ENCODE measurements around the gene RHEX.

Gene RHEX

GRCh38 chr1:206066479-206067171 lies 13.7 kb downstream of the RHEX start:
- no peak for DNase-seq (ENCODE audit: extremely low read depth, insufficient read length)
- Histone ChIP-seq H3K4me3 (replicated peaks; ENCODE audit: low read depth, low read length) (no peak overlapping the region), H3K36me3 (ENCODE audit: control insufficient read depth, insufficient read depth, low read length) (peaks cover 7% of the 10 kb centered on the region), H3K27me3 (replicated peaks; ENCODE audit: control insufficient read depth, insufficient read depth, low read length) (no peaks in the 10 kb centered on the region)
- TF ChIP-seq, protein P1, sequence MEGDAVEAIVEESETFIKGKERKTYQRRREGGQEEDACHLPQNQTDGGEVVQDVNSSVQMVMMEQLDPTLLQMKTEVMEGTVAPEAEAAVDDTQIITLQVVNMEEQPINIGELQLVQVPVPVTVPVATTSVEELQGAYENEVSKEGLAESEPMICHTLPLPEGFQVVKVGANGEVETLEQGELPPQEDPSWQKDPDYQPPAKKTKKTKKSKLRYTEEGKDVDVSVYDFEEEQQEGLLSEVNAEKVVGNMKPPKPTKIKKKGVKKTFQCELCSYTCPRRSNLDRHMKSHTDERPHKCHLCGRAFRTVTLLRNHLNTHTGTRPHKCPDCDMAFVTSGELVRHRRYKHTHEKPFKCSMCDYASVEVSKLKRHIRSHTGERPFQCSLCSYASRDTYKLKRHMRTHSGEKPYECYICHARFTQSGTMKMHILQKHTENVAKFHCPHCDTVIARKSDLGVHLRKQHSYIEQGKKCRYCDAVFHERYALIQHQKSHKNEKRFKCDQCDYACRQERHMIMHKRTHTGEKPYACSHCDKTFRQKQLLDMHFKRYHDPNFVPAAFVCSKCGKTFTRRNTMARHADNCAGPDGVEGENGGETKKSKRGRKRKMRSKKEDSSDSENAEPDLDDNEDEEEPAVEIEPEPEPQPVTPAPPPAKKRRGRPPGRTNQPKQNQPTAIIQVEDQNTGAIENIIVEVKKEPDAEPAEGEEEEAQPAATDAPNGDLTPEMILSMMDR (IDR thresholded peaks at IDR 0.05; ENCODE audit: insufficient read depth, low read length, poor library complexity, severe bottlenecking): no peak

DNA sequence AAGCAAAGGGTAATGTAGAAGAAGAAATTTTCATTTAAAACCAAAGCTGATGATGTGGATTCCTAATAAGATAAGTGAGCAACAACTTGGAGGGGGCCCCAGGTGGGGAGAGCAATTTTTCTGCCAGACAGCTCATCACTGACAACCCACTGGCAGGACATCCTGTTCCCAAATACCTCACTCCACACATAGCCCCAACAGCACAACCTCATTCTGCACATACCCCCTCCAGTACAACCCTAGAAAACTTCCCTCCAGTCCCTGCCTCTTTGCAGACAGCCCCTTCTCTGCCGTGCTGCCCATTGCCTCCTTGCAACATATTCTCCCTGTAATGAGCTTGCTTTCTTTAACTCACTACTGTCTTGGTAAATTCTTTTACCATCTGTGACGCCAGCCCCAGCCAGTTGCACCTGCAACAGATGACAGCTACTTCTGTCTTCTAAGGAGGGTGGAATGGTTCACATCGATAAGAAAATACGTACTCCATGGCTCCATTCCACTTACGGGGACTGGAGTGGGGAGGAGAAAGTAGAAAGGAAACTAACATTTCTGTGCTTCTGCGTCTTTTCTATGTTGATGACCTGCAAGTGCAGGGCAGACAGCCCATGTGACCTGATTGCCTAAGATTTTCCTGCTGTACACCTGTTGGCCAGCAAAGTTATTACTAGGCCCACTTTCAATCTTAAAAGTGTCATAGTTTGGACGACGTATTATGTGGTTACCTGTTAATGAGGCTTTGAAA lies 14.7 kb downstream of the RHEX start:
- Histone ChIP-seq H3K27me3 (replicated peaks; ENCODE audit: control insufficient read depth, insufficient read depth, low read length) (no peaks in the 10 kb centered on the region), H3K36me3 (ENCODE audit: control insufficient read depth, insufficient read depth, low read length) (peaks cover 5% of the 10 kb centered on the region), H3K4me3 (replicated peaks; ENCODE audit: low read depth, low read length) (no peak overlapping the region)
- TF ChIP-seq, protein P1 (IDR thresholded peaks at IDR 0.05; ENCODE audit: insufficient read depth, low read length, poor library complexity, severe bottlenecking): no peak
- DNase-seq (ENCODE audit: extremely low read depth, insufficient read length): no peak

DNA sequence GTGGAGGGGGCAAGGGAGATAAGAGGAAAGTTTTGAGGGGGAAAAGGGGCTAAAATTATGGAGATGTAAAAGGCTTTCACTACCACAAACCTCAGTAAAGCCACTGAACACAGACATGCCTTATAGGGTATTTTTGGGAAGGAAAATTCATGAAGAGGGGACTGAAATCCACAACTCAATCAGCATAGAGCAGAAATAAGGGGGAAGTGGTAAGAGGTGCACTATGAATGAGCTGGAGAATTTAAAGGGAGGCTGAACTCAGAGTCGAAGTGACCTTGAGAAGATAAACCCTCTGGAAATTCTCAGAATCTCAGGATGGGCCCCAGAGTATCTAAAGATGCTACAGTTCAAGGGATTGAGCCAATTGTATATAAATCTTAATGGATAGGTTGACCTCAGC lies 15.3 kb downstream of the RHEX start:
- DNase-seq (ENCODE audit: extremely low read depth, insufficient read length): no peak
- TF ChIP-seq, protein P1 (IDR thresholded peaks at IDR 0.05; ENCODE audit: insufficient read depth, low read length, poor library complexity, severe bottlenecking): no peak
- peaks cover 3% of the 10 kb centered on the region for H3K36me3 ChIP-seq (ENCODE audit: control insufficient read depth, insufficient read depth, low read length)
- H3K27me3 ChIP-seq (replicated peaks; ENCODE audit: control insufficient read depth, insufficient read depth, low read length): no peaks in the 10 kb centered on the region
- H3K4me3 ChIP-seq (replicated peaks; ENCODE audit: low read depth, low read length): no peak overlapping the region

GRCh38 chr1:206070627-206071304 lies 17.8 kb downstream of the RHEX start:
- Histone ChIP-seq H3K4me3 (replicated peaks; ENCODE audit: low read depth, low read length) (no peak overlapping the region), H3K36me3 (ENCODE audit: control insufficient read depth, insufficient read depth, low read length) (peaks cover 3% of the 10 kb centered on the region), H3K27me3 (replicated peaks; ENCODE audit: control insufficient read depth, insufficient read depth, low read length) (no peaks in the 10 kb centered on the region)
- no peak for DNase-seq (ENCODE audit: extremely low read depth, insufficient read length)
- TF ChIP-seq, protein P1 (IDR thresholded peaks at IDR 0.05; ENCODE audit: insufficient read depth, low read length, poor library complexity, severe bottlenecking): no peak

DNA sequence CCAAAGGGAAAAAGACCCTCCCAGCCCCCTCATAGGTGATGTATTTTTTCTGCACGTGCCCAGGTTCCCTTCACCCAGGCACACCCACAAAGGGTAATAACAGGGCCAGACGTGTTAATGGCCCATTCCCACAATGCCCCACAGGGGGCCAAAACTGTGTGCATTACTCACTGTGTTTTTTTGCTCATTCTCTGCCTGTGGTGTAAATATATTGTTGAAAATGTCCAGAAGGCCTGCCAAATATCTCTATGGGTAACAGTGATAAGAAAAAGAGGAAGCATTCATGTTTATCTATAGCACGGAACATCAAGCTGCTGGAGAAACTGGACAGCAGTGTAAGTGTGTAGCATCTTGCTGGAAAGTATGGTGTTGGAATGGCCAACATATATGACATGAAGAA lies 21.9 kb downstream of the RHEX start:
- Histone ChIP-seq H3K27me3 (replicated peaks; ENCODE audit: control insufficient read depth, insufficient read depth, low read length) (no peaks in the 10 kb centered on the region), H3K36me3 (ENCODE audit: control insufficient read depth, insufficient read depth, low read length) (no peaks in the 10 kb centered on the region), H3K4me3 (replicated peaks; ENCODE audit: low read depth, low read length) (no peak overlapping the region)
- TF ChIP-seq, protein P1 (IDR thresholded peaks at IDR 0.05; ENCODE audit: insufficient read depth, low read length, poor library complexity, severe bottlenecking): no peak
- DNase-seq (ENCODE audit: extremely low read depth, insufficient read length): no peak
